ENCODE data around the gene CEBPB.
A peak's percentile ranks its signal among the peaks of the same experiment; 100 is the strongest.
"Not testable (repeated sequence)": the region's sequence is repeated elsewhere in the genome, so short reads cannot be mapped to it uniquely, and the experiment has no call there.

CEBPB gene

DNA sequence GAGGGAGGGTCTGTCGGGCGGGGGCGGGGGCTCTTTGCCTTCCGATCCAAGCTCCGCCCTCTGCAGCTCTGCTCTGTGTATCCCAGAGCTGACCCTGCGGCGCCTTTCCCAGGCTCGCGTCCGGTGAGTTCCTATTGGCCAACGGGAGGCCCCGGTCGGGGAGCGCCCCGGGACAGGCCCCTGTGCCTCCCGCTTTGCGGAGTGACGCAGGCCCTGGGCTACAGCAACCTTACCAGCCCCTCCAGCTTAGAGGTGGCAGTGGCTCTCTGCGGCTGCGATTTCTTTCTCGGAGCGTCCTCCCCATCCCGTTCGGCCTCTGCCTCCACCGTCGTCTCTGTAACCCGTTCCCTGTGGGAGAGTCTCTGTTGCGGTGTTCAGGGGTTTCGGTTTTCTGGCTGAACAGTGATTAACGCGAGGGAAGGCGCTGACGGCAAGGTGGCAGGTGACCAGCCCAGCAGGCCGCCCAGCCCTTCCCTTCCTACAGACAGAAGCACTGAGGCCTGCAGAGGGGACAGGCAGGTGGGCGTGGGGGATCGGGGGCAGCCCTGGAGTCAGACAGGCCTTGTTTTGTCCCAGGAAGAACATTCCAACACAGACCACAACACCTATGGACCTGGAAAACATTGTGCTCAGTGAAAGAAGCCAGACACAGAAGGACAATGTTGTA lies 18.1 kb upstream of the CEBPB start:
- no peaks in the 10 kb centered on the region for H3K36me3 ChIP-seq (ENCODE audit: insufficient read depth, low read length)

GRCh38 chr20:50174456-50174855 lies 16.2 kb upstream of the CEBPB start:
- no peak overlapping the region for H3K27ac ChIP-seq (ENCODE audit: low read depth, low read length)
- H3K36me3 ChIP-seq (ENCODE audit: insufficient read depth, low read length), result no peaks in the 10 kb centered on the region
- H3K9ac ChIP-seq (ENCODE audit: low read depth, low read length), result no peak overlapping the region
- 78% methylated on average over 5 of the region's 5 CpGs for WGBS
- peaks cover 8% of the 10 kb centered on the region; the same call in 1 of the 2 replicates for H3K4me1 ChIP-seq (ENCODE audit: insufficient read depth, low read length)
- no peaks in the 10 kb centered on the region for H3K27me3 ChIP-seq (ENCODE audit: insufficient read depth, low read length)
- H3K9me3 ChIP-seq (ENCODE audit: insufficient read depth, low read depth, low read length), result no peaks in the 10 kb centered on the region
- no peak overlapping the region for H3K4me3 ChIP-seq (ENCODE audit: low read length)

More for the DNA sequence above, 18.1 kb upstream of the CEBPB start:
- peak overlapping the region; percentile 71; the same call in 1 of the 2 replicates for H3K27ac ChIP-seq (ENCODE audit: low read depth, low read length)
- 6% methylated on average over 36 of the region's 36 CpGs for WGBS
- H3K27me3 ChIP-seq (ENCODE audit: insufficient read depth, low read length), result no peaks in the 10 kb centered on the region
- peaks cover 8% of the 10 kb centered on the region; the same call in 1 of the 2 replicates for H3K4me1 ChIP-seq (ENCODE audit: insufficient read depth, low read length)
- no peaks in the 10 kb centered on the region for H3K9me3 ChIP-seq (ENCODE audit: insufficient read depth, low read depth, low read length)
- peak overlapping the region; percentile 68 for H3K9ac ChIP-seq (ENCODE audit: low read depth, low read length)
- peak overlapping the region; percentile 62 for H3K4me3 ChIP-seq (ENCODE audit: low read length)

DNA sequence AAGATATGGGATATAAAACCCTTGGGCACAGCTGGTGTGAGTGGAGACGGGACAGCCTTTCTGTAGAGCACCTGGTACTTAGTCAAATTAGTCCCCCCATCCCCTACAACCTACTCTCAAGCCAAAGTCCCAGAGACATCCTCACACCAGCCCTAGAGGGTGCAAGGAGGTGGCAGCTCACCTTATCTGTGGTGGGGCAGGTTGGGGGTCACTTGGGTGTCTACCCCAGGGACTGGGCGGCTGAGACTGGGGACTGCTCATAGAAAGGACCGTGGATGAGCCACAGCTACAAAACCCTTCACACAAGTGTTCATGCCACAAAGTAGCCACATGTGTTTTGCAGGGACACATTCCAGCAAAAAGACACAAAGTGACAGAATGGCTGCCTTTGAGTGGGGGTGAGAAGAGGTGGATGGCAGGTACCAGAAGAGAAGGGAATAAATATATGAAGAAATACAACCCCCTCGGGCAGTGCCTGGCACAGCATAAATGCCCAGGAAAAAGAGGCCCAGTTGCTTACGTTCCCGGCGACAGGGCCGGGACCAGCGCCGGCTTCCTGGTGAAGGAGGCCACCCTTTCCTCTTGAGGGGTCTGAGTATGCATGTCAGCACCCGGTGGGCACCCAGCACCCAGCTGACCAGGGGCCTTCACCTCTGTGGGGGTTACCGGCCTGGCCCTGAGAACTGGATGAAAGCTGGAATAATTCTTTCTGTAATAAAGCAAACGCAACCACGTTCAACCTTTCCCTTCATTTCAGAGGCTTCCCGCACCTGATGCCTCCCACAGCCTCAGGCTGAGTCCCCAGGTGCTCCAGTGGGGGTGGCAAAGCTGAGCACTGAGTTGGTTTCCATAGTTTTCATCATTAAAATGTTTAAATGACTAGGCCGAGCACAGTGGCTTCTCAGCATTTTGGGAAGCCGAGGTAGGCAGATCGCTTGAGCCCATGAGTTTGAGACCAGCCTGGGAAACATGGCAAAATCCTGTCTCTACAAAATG lies 14.4 kb upstream of the CEBPB start:
- 94% methylated on average over 17 of the region's 18 CpGs for WGBS
- Histone ChIP-seq H3K27ac (ENCODE audit: low read depth, low read length) (no peak overlapping the region), H3K36me3 (ENCODE audit: insufficient read depth, low read length) (no peaks in the 10 kb centered on the region), H3K27me3 (ENCODE audit: insufficient read depth, low read length) (no peaks in the 10 kb centered on the region), H3K4me1 (ENCODE audit: insufficient read depth, low read length) (peaks cover 7% of the 10 kb centered on the region; the same call in 1 of the 2 replicates), H3K9me3 (ENCODE audit: insufficient read depth, low read depth, low read length) (no peaks in the 10 kb centered on the region), H3K4me3 (ENCODE audit: low read length) (no peak overlapping the region), H3K9ac (ENCODE audit: low read depth, low read length) (no peak overlapping the region)

DNA sequence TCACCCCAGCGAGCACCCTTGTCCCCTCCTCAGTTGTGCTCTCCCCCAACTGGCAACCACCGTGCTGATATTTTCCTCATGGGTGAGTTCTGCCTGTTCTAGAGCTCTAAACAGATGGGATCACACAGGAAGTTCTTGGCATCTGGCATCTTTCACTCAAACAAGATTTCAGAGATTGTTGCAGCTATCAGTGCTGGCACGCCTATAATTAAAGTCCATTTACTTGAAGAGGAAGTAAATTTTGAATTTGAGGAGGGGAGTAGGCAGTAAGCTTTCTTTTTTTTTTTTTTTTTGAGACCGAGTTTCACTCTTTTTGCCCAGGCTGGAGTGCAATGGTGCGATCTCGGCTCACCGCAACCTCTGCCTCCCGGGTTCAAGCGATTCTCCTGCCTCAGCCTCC lies 12.0 kb upstream of the CEBPB start:
- not testable (repeated sequence) for H3K27me3 ChIP-seq (ENCODE audit: insufficient read depth, low read length); H3K4me1 ChIP-seq (ENCODE audit: insufficient read depth, low read length); H3K27ac ChIP-seq (ENCODE audit: low read depth, low read length); H3K9ac ChIP-seq (ENCODE audit: low read depth, low read length); H3K9me3 ChIP-seq (ENCODE audit: insufficient read depth, low read depth, low read length); H3K4me3 ChIP-seq (ENCODE audit: low read length); H3K36me3 ChIP-seq (ENCODE audit: insufficient read depth, low read length)
- 94% methylated on average over 9 of the region's 9 CpGs for whole genome bisulfite sequencing

GRCh38 chr20:50181344-50181743 lies 9.3 kb upstream of the CEBPB start:
- no peaks in the 10 kb centered on the region for H3K9me3 ChIP-seq (ENCODE audit: insufficient read depth, low read depth, low read length)
- no peaks in the 10 kb centered on the region for H3K4me1 ChIP-seq (ENCODE audit: insufficient read depth, low read length)
- H3K27me3 ChIP-seq (ENCODE audit: insufficient read depth, low read length), result no peaks in the 10 kb centered on the region
- no peak overlapping the region for H3K4me3 ChIP-seq (ENCODE audit: low read length)
- WGBS, result 95% methylated on average over 10 of the region's 10 CpGs
- H3K9ac ChIP-seq (ENCODE audit: low read depth, low read length), result no peak overlapping the region
- H3K27ac ChIP-seq (ENCODE audit: low read depth, low read length), result no peak overlapping the region
- no peaks in the 10 kb centered on the region for H3K36me3 ChIP-seq (ENCODE audit: insufficient read depth, low read length)

DNA sequence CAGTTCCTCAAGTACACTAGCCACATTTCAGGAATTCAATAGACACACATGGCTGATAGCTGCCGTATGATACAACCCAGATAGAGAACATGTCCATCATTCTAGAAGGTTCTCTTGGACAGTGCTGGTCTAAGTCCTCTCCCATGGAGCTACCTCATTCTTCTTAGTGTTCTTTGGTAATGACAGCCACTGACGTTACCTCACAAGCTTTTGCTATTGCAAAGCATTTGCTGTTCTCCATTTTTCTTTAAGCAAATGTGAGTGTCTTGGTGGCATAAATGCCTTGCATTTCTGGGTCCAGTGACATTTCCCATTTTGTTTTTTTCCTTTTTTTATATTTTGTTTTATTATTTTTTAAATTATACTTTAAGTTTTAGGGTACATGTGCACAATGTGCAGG lies 8.3 kb upstream of the CEBPB start:
- H3K9ac ChIP-seq (ENCODE audit: low read depth, low read length), result no peak overlapping the region
- no peaks in the 10 kb centered on the region for H3K36me3 ChIP-seq (ENCODE audit: insufficient read depth, low read length)
- no peak overlapping the region for H3K4me3 ChIP-seq (ENCODE audit: low read length)
- H3K27ac ChIP-seq (ENCODE audit: low read depth, low read length), result no peak overlapping the region
- WGBS, result 97% methylated on average over 2 of the region's 2 CpGs
- H3K27me3 ChIP-seq (ENCODE audit: insufficient read depth, low read length), result no peaks in the 10 kb centered on the region
- H3K9me3 ChIP-seq (ENCODE audit: insufficient read depth, low read depth, low read length), result no peaks in the 10 kb centered on the region
- peaks cover 3% of the 10 kb centered on the region; the same call in 1 of the 2 replicates for H3K4me1 ChIP-seq (ENCODE audit: insufficient read depth, low read length)

DNA sequence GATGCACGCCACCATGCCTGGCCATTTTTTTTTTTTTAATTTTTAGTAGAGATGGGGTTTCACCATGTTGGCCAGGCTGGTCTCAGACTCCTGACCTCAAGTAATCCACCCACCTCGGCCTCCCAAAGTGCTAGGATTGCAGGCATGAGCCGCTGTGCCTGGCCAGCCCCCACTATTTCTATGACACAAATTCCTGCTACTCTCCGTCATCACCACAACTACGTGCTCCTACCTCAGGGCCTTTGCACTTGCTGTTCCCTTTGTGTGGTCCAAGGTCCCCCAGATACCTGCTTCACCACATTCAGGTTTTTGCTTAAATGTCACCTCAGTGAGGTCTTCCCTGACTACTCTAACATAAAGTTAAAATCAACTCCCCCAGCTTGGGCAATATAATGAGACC lies 5.2 kb upstream of the CEBPB start:
- no peak overlapping the region for H3K9ac ChIP-seq (ENCODE audit: low read depth, low read length)
- no peak overlapping the region for H3K27ac ChIP-seq (ENCODE audit: low read depth, low read length)
- no peaks in the 10 kb centered on the region; the same call in 1 of the 2 replicates for H3K27me3 ChIP-seq (ENCODE audit: insufficient read depth, low read length)
- H3K36me3 ChIP-seq (ENCODE audit: insufficient read depth, low read length), result no peaks in the 10 kb centered on the region
- H3K4me3 ChIP-seq (ENCODE audit: low read length), result no peak overlapping the region
- no peaks in the 10 kb centered on the region for H3K9me3 ChIP-seq (ENCODE audit: insufficient read depth, low read depth, low read length)
- H3K4me1 ChIP-seq (ENCODE audit: insufficient read depth, low read length), result peaks cover 11% of the 10 kb centered on the region
- 96% methylated on average over 5 of the region's 5 CpGs for WGBS

DNA sequence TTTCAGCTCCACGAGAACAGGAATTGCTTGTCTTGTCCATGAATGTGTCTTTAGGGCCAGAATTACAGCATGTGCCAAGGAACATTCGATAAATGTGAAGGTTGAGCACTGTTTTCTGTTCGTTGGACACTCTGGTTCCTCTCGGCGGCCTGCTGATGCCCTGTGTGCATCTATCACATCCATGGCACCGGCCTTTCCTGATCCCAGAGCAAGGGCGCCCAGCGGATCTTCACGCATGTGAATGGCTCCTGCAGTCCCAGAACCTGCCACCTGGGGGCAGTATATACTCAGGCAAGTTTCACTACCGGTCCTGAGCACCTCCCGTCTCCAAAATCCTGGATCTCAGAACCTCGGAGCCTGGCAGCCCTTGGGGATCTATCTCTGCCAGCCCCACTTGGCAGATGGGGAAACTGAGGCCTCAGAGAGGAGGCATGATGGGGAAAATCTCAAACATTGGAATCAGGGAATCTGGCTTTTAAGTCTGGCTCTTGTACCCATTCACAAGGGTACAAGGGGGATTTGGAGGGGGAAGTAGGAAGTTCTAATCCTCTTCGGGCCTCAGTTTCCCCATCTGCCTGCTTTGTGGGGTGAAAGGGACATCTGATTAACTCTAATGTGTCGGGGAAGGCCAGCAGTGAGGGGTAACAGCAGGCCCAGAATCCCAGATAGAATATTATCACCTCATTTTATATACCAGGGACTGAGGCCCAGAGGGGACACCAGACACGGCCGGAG lies 4.3 kb upstream of the CEBPB start:
- peaks cover 11% of the 10 kb centered on the region for H3K4me1 ChIP-seq (ENCODE audit: insufficient read depth, low read length)
- no peak overlapping the region for H3K9ac ChIP-seq (ENCODE audit: low read depth, low read length)
- 32% methylated on average over 15 of the region's 16 CpGs for WGBS
- no peaks in the 10 kb centered on the region for H3K9me3 ChIP-seq (ENCODE audit: insufficient read depth, low read depth, low read length)
- no peak overlapping the region for H3K4me3 ChIP-seq (ENCODE audit: low read length)
- no peak overlapping the region for H3K27ac ChIP-seq (ENCODE audit: low read depth, low read length)
- H3K36me3 ChIP-seq (ENCODE audit: insufficient read depth, low read length), result no peaks in the 10 kb centered on the region
- no peaks in the 10 kb centered on the region; the same call in 1 of the 2 replicates for H3K27me3 ChIP-seq (ENCODE audit: insufficient read depth, low read length)

- no peaks in the 10 kb centered on the region for H3K36me3 ChIP-seq (ENCODE audit: insufficient read depth, low read length)
- no peak overlapping the region for H3K4me3 ChIP-seq (ENCODE audit: low read length)
- 73% methylated on average over 7 of the region's 8 CpGs for WGBS
- peak overlapping the region; percentile 58; the same call in 1 of the 2 replicates for H3K27ac ChIP-seq (ENCODE audit: low read depth, low read length)
- H3K27me3 ChIP-seq (ENCODE audit: insufficient read depth, low read length), result no peaks in the 10 kb centered on the region; the same call in 1 of the 2 replicates
- no peak overlapping the region for H3K9ac ChIP-seq (ENCODE audit: low read depth, low read length)
- no peaks in the 10 kb centered on the region for H3K9me3 ChIP-seq (ENCODE audit: insufficient read depth, low read depth, low read length)
- H3K4me1 ChIP-seq (ENCODE audit: insufficient read depth, low read length), result peaks cover 11% of the 10 kb centered on the region
Observed at GRCh38 chr20:50186987-50187402, 3.6 kb upstream of the CEBPB start.

- no peak overlapping the region for H3K9ac ChIP-seq (ENCODE audit: low read depth, low read length)
- H3K27me3 ChIP-seq (ENCODE audit: insufficient read depth, low read length), result no peaks in the 10 kb centered on the region; the same call in 1 of the 2 replicates
- no peak overlapping the region for H3K4me3 ChIP-seq (ENCODE audit: low read length)
- H3K9me3 ChIP-seq (ENCODE audit: insufficient read depth, low read depth, low read length), result no peaks in the 10 kb centered on the region
- peak overlapping the region; percentile 58; the same call in 1 of the 2 replicates for H3K27ac ChIP-seq (ENCODE audit: low read depth, low read length)
- H3K36me3 ChIP-seq (ENCODE audit: insufficient read depth, low read length), result no peaks in the 10 kb centered on the region
- H3K4me1 ChIP-seq (ENCODE audit: insufficient read depth, low read length), result peaks cover 11% of the 10 kb centered on the region
- WGBS, result 59% methylated on average over 11 of the region's 12 CpGs
Observed at GRCh38 chr20:50187403-50188051, 3.1 kb upstream of the CEBPB start.
